HepG2 (cell line): Measurements from ENCODE around the gene LRRC15. TPM values are rescaled to one million over a fixed set of nuclear protein-coding genes. Genes with fewer than 3 reads are reported as not detected.
A peak's percentile ranks its signal among the peaks of the same experiment; 100 is the strongest.

Experiments
- CEBPG ChIP-seq: IDR thresholded peaks from 2 replicates; pipeline ENCODE4 v1.6.1; 2016
- HDAC2 ChIP-seq: sonication (generic); formaldehyde crosslinking; IDR thresholded peaks from 2 replicates; pipeline ENCODE4 v1.4.0; 2020; ENCODE audit warnings: missing genetic modification reagents
- PHF20 ChIP-seq: sonication (generic); formaldehyde crosslinking; IDR thresholded peaks from 2 replicates; pipeline ENCODE4 v1.5.0; 2020; ENCODE audit warnings: mild to moderate bottlenecking, missing genetic modification reagents
- RERE ChIP-seq: IDR thresholded peaks from 2 replicates; pipeline ENCODE4 v1.6.1; 2016; ENCODE audit warnings: low read depth, missing genetic modification reagents, missing compliant biosample characterization
- SALL2 ChIP-seq: sonication (generic); formaldehyde crosslinking; IDR thresholded peaks from 2 replicates; pipeline ENCODE4 v1.8.1; 2023; ENCODE audit warnings: mild to moderate bottlenecking, missing genetic modification reagents, inconsistent platforms
- SMYD3 ChIP-seq: sonication (generic); formaldehyde crosslinking; IDR thresholded peaks from 2 replicates; pipeline ENCODE4 v1.8.1; 2023; ENCODE audit warnings: mild to moderate bottlenecking, missing genetic modification reagents
- ZNF646 ChIP-seq: sonication (generic); formaldehyde crosslinking; IDR thresholded peaks from 2 replicates; pipeline ENCODE4 v1.9.0; 2021; ENCODE audit warnings: mild to moderate bottlenecking, missing genetic modification reagents
- ZNF772 ChIP-seq: sonication (generic); formaldehyde crosslinking; IDR thresholded peaks from 2 replicates; pipeline ENCODE4 v1.5.0; 2020; ENCODE audit warnings: mild to moderate bottlenecking, missing genetic modification reagents
- polyA plus RNA-seq, 8 experiments: library from polyadenylated mRNA; depleted of rRNA in 3 of 8; stranded (reverse) in 7 of 8; unstranded in 1 of 8; fragments of >200 nt; fragmentation: Illumina TruSeq in 4 of 8; extraction: Trizol in 4 of 8; gene quantifications; 2 replicates each; pipeline versions ENCODE4 v1.2.1 to v1.2.3, GENCODE V29; 2011 to 2016; ENCODE audit warnings: low read depth in 4 of 8, missing spikeins in 1 of 8, mixed read lengths in 1 of 8; ENCODE audit not compliant: insufficient read depth in 1 of 8
- total RNA-seq, 5 experiments: library from RNA; depleted of rRNA; stranded (reverse); fragments of >200 nt; fragmentation: Illumina TruSeq; extraction: Trizol; gene quantifications; 2 replicates each; pipeline ENCODE4 v1.2.3, GENCODE V29; 2016; ENCODE audit warnings: low read depth in 1 of 5
- TF ChIP-seq, protein P1 (sequence below): sonication (generic); formaldehyde crosslinking; IDR thresholded peaks from 2 replicates; pipeline ENCODE4 v1.4.0; 2020; ENCODE audit warnings: missing genetic modification reagents
- TF ChIP-seq, protein P2 (sequence below): sonication (generic); formaldehyde crosslinking; IDR thresholded peaks from 2 replicates; pipeline ENCODE4 v1.4.0; 2020; ENCODE audit warnings: missing genetic modification reagents
- TF ChIP-seq, protein P3 (sequence below): sonication (generic); formaldehyde crosslinking; IDR thresholded peaks from 2 replicates; pipeline ENCODE4 v1.4.0; 2020; ENCODE audit warnings: mild to moderate bottlenecking, missing genetic modification reagents

LRRC15 gene
- total and polyA plus RNA-seq, 2 of the 13 experiments (the other 11 are each of a cell fraction or from before 2014, with no cell fraction given), result not detected

DNA sequence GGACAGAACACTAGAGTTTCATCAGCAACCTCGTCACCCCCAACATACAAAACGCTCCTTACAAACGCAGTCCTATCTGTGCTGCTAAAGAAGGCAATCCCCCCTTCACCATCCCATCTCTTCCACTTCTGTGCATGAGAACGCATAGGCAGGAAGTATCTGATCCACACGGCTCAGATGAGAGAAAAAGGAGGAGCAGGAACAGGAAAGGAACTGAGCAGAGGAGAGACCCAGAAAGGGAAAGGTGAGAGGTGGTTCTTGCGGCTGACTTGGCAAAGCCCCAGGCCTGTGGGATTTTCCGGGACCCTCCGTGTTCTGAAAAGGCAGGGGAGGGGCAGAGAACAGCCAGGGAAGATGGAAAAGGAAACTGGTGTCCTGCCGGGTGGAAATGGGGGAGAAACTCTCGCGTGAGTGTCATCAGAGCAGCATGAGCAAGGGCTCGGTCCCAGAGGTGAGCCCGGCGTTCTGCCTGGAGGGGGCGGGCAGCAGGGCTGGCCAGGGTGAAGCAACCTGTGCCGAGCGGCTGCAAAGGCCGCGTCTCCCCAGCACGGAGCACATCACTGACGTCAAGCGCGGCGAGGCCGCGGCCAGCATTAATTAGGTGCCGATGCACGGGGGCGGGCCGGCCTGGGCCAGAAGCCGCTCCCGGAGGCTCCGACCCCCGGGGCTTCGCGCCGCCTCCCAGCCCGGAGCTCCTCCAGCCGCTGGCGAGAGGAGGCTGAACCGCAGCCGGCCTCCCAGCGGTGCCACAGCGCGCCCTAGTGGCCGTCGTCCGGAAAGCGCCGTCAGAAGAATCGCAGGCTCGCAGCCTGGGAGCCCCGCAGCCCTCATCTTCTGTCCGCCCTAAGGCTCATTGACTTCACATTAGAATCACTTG is 54.2 kb downstream of the LRRC15 start (continued):
- TF ChIP-seq, protein P1, sequence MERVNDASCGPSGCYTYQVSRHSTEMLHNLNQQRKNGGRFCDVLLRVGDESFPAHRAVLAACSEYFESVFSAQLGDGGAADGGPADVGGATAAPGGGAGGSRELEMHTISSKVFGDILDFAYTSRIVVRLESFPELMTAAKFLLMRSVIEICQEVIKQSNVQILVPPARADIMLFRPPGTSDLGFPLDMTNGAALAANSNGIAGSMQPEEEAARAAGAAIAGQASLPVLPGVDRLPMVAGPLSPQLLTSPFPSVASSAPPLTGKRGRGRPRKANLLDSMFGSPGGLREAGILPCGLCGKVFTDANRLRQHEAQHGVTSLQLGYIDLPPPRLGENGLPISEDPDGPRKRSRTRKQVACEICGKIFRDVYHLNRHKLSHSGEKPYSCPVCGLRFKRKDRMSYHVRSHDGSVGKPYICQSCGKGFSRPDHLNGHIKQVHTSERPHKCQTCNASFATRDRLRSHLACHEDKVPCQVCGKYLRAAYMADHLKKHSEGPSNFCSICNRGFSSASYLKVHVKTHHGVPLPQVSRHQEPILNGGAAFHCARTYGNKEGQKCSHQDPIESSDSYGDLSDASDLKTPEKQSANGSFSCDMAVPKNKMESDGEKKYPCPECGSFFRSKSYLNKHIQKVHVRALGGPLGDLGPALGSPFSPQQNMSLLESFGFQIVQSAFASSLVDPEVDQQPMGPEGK, result peak; percentile 78
- TF ChIP-seq, protein P2, sequence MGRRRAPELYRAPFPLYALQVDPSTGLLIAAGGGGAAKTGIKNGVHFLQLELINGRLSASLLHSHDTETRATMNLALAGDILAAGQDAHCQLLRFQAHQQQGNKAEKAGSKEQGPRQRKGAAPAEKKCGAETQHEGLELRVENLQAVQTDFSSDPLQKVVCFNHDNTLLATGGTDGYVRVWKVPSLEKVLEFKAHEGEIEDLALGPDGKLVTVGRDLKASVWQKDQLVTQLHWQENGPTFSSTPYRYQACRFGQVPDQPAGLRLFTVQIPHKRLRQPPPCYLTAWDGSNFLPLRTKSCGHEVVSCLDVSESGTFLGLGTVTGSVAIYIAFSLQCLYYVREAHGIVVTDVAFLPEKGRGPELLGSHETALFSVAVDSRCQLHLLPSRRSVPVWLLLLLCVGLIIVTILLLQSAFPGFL (CRISPR knock-in tag), result no peak
- TF ChIP-seq PHF20 (CRISPR knock-in tag), result no peak
- peak; percentile 53; the same call in 1 of the 2 replicates for TF ChIP-seq HDAC2
- peak; percentile 29; the same call in 1 of the 2 replicates for TF ChIP-seq CEBPG (CRISPR knock-in tag)
- 0 out of 2 replicates have a peak, but pooled peaks have one; percentile 60 for TF ChIP-seq SALL2 (CRISPR knock-in tag)
- no peak for TF ChIP-seq ZNF772 (CRISPR knock-in tag)
- no peak for TF ChIP-seq SMYD3 (CRISPR knock-in tag)
- TF ChIP-seq, protein P3, sequence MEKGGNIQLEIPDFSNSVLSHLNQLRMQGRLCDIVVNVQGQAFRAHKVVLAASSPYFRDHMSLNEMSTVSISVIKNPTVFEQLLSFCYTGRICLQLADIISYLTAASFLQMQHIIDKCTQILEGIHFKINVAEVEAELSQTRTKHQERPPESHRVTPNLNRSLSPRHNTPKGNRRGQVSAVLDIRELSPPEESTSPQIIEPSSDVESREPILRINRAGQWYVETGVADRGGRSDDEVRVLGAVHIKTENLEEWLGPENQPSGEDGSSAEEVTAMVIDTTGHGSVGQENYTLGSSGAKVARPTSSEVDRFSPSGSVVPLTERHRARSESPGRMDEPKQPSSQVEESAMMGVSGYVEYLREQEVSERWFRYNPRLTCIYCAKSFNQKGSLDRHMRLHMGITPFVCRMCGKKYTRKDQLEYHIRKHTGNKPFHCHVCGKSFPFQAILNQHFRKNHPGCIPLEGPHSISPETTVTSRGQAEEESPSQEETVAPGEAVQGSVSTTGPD, result no peak
- no peak for TF ChIP-seq RERE
- TF ChIP-seq ZNF646, result no peak
